ENCODE data around the gene SLC25A40.
"Not testable (repeated sequence)": the region's sequence is repeated elsewhere in the genome, so short reads cannot be mapped to it uniquely, and the experiment has no call there.

Gene SLC25A40

GRCh38 chr7:87873328-87873727, 2.8 kb downstream of the SLC25A40 start:
- not testable (repeated sequence) for H3K4me3 ChIP-seq (ENCODE audit: low read depth, low read length)

DNA sequence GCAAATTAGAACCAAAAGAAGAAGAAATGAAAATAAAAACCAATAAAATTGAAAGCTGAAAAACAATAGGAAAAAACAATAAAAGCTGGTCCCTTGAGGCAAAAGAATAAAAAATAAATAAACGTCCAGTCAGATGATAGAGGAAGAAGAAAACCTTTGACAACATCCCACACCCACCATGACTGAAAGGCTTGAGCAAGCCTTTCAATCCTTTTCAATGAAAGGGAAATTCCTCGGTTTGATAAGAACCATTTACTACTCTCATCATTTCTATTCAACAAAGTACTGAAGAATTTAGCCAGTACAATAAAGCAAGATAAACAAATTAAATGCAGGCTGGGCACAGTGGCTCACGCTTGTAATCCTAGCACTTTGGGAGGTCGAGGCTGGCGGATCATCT, 3.8 kb downstream of the SLC25A40 start:
- H3K4me3 ChIP-seq (ENCODE audit: low read depth, low read length) = no peak overlapping the region

- no peak overlapping the region for H3K4me3 ChIP-seq (ENCODE audit: low read depth, low read length)
These were observed 5.7 kb downstream of the SLC25A40 start for GRCh38 chr7:87870471-87870870.

DNA sequence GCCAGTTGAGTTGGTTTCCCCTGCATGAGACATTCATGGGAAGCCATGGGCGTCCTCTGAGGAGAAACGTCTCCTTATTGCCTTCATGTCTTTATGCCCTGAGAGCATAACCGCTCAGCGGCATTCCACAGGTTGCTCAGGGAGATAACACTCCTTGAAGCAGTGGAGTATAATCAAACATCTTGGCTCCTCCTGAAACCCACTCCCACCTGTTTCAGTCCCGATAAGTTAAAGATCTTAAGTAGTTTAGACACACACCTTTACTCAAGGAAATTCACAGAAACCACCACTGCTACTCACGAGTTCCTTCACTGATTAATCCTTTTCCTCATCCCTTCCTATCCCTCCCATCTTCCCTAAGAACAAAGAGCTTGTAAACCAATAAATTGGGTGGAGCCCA, 9.6 kb downstream of the SLC25A40 start:
- not testable (repeated sequence) for H3K4me3 ChIP-seq (ENCODE audit: low read depth, low read length)

DNA sequence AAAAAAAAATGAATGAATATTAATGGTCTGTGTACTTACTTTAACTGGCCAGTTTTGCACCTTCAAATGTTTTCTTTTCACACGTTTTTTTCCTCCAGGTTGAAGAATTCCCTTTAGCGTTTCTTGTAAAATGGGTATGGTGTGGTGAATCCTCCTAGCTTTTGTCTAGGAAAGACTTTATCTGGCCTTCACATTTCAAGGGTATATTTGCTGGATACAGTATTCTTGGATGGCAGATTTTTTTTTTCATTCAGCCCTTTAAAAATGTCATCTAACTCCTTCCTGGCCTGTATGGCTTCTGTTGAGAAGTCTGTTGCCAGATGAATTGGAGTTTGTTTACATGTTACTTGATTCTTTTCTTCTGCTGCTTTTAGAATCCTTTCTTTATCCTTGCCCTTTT, 10.1 kb downstream of the SLC25A40 start:
- no peak overlapping the region for H3K4me3 ChIP-seq (ENCODE audit: low read depth, low read length)

GRCh38 chr7:87858417-87859100, 17.6 kb downstream of the SLC25A40 start:
- no peak overlapping the region for H3K4me3 ChIP-seq (ENCODE audit: low read depth, low read length)

GRCh38 chr7:87853237-87853864, 22.8 kb downstream of the SLC25A40 start:
- no peak overlapping the region for H3K4me3 ChIP-seq (ENCODE audit: low read depth, low read length)

DNA sequence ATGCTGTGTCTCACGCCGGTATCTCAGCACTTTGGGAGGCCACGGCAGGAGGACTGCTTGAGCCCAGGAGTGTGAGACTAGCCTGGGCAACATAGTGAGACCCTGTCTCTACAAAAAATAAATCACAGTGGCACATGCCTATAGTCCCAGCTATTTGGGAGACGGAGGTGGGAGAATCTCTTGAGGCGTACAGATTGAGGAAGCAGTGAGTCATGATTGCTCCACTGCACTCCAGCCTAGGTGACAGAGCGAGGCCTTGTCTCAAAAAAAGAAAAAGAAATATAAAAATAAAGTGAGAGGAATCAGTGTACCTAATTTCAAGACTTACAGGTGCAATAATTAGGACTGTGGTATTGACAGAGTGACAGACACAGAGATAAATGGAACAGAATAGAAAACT, 23.9 kb downstream of the SLC25A40 start:
- no peak overlapping the region for H3K4me3 ChIP-seq (ENCODE audit: low read depth, low read length)

DNA sequence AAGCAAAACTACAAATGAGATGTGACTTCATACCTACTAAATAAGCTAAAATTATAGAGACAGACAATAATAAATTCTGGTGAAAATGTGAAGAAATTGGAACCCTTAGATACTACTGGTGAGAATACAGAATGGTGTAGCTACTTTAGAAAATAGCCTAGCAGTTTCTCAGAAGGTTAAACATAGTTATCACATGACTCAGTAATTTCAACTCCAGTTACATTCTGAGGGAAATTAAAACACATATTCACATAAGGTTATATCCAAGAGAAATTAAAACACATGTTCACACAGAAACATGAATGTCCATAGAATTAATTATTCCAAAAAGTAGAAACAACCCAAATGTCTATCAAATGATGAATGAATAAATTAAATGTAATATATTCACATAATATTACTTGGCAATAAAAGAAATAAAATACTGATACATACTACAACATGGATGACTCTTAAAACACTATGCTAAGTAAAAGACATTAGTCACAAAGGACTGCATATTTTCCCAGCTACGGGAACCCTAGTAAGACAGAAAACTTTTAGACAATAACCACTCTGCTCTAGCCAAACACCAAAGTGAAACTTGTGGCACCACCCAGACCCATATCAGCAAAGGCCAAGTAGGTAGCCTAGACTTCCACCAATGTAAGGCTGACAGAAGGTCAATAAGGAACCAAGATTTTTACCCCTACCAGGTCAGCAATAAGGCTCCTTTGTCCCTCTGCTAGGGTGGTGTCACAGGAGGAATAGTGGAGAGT, 25.1 kb downstream of the SLC25A40 start:
- H3K4me3 ChIP-seq (ENCODE audit: low read depth, low read length) = no peak overlapping the region

- no peak overlapping the region for H3K4me3 ChIP-seq (ENCODE audit: low read depth, low read length)
These were observed 38.6 kb downstream of the SLC25A40 start for GRCh38 chr7:87837597-87837996.

DNA sequence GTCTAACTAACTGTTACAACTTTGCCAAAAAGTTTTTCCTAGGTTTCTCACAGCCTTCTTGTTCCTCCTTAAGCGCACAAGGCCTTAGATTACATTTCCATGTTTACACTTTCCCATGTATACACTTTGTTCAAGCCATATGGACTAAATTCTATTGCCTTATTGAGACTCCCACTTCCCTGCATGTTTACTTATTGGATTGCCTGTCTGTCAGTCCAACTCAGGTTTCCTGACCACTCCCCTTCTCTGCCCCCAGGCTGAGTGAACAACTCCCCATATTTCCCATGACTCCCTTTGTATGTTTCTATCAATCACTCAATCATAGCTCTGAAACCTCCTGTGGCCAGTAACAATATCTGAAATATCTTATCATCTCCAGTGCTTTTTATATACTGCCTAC, 43.0 kb downstream of the SLC25A40 start:
- no peak overlapping the region for H3K4me3 ChIP-seq (ENCODE audit: low read depth, low read length)

DNA sequence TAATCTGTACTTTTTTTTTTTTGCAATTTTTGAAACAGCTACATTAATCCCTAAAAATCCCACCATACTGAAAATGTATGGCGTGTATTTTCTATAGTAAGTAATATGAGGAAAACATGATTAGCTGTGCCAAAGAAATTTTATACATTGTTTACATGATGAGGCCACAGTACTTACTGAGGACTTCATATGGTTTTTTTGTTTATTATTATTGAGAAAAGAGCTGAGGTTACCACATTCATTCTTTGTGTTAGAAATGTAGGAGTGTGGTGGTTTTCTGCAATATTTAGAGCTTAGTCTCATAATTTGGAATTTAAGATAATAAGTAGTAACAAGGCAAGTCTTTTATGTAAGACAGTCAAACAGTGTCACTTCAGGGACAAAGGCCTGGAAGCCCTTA, 45.1 kb downstream of the SLC25A40 start:
- H3K4me3 ChIP-seq (ENCODE audit: low read depth, low read length) = no peak overlapping the region

DNA sequence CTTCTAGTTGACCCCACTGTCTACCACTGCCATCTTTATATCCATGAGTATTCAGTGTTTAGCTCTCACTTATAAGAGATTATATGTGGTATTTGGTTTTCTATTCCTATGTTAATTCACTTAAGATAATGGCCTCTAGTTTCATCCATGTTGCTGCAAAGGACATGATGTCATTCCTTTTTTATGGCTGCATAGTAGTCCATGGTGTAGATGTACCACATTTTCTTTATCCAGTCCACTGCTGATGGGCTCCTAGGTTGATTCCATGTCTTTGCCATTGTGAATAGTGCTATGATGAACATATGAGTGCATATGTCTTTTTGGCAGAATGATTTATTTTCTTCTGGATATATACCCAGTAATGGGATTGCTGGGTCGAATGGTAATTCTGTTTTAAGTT, 47.8 kb downstream of the SLC25A40 start:
- H3K4me3 ChIP-seq (ENCODE audit: low read depth, low read length) = not testable (repeated sequence)

DNA sequence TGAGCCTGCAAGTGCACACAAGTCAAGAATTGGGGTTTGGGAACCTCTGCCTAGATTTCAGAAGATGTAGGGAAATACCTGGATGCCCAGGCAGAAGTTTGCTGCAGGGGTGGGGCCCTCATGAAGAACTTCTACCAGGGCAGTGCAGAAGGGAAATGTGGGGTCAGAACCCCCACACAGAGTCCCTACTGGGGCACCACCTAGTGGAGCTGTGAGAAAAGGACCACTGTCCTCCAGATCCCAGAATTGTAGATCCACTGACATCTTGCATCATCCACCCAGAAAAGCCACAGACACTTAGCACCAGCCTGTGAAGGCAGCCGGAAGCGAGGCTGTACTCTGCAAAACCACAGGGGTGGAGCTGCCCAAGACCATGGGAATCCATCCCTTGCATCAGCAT, 50.8 kb downstream of the SLC25A40 start:
- H3K4me3 ChIP-seq (ENCODE audit: low read depth, low read length) = not testable (repeated sequence)

GRCh38 chr7:87822056-87822455, 54.1 kb downstream of the SLC25A40 start:
- not testable (repeated sequence) for H3K4me3 ChIP-seq (ENCODE audit: low read depth, low read length)

GRCh38 chr7:87818336-87818735, 57.8 kb downstream of the SLC25A40 start:
- no peak overlapping the region for H3K4me3 ChIP-seq (ENCODE audit: low read depth, low read length)

- H3K4me3 ChIP-seq (ENCODE audit: low read depth, low read length) = no peak overlapping the region
These were observed 59.8 kb downstream of the SLC25A40 start for GRCh38 chr7:87816389-87816788.

- H3K4me3 ChIP-seq (ENCODE audit: low read depth, low read length) = no peak overlapping the region
These were observed 65.4 kb downstream of the SLC25A40 start for GRCh38 chr7:87810726-87811125.

- no peak overlapping the region for H3K4me3 ChIP-seq (ENCODE audit: low read depth, low read length)
These were observed 66.0 kb downstream of the SLC25A40 start for GRCh38 chr7:87810130-87810529.

DNA sequence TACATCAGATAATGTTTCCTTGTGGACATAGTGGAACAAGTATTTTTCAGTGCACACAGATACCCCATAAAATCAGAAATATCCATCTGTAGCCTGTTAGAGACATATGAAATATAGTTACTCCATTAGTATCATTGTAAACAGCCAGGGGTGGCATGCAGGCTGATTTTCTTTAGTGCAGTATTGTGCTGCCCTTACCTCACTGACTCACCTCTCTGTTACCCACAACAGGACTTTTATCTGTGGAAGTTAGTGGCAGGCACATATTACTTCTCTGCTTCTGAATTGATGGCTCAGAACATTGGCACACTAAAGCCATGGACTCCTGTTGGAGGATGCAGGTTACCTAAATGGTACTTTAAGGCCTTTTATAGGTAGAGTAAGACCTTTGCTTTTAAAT, 70.0 kb downstream of the SLC25A40 start:
- no peak overlapping the region for H3K4me3 ChIP-seq (ENCODE audit: low read depth, low read length)

DNA sequence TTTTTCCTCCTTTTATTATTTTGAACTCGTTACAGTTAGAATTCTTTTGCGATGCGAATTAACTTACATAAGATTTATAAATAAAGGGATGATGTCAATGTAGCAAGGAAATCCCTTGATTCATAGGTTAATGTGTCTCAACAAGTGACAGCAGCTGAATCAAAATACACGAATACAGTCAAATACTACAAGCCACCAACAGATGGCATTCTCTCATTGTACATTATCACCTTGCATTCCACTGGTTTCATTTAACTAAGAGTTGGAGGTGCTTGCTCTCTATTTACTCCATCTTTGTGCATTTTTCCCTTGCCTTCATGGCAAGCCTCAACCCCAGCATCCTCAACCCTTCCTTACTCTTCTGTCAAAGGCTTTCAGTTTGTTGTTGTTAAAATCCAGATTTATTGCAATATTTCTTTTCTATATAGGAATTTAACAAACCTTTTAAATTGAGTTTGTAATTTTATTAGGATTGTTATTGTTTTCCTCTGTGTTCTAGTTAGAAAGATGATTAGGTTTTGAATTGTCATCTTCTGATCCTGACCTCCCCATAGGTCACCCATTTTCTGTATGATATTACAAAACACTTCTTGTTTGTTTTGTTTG, 78.3 kb downstream of the SLC25A40 start:
- no peak overlapping the region for H3K4me3 ChIP-seq (ENCODE audit: low read depth, low read length)

GRCh38 chr7:87797395-87797794, 78.8 kb downstream of the SLC25A40 start:
- H3K4me3 ChIP-seq (ENCODE audit: low read depth, low read length) = no peak overlapping the region

Measured in iPS-11a (cell line).